Measurements from ENCODE around the gene WDR46. TPM values are rescaled to one million over a fixed set of nuclear protein-coding genes. Genes with fewer than 3 reads are reported as not detected.

The WDR46 gene
- total RNA-seq, 1 donor from 2014 or later: 70.7 TPM

DNA sequence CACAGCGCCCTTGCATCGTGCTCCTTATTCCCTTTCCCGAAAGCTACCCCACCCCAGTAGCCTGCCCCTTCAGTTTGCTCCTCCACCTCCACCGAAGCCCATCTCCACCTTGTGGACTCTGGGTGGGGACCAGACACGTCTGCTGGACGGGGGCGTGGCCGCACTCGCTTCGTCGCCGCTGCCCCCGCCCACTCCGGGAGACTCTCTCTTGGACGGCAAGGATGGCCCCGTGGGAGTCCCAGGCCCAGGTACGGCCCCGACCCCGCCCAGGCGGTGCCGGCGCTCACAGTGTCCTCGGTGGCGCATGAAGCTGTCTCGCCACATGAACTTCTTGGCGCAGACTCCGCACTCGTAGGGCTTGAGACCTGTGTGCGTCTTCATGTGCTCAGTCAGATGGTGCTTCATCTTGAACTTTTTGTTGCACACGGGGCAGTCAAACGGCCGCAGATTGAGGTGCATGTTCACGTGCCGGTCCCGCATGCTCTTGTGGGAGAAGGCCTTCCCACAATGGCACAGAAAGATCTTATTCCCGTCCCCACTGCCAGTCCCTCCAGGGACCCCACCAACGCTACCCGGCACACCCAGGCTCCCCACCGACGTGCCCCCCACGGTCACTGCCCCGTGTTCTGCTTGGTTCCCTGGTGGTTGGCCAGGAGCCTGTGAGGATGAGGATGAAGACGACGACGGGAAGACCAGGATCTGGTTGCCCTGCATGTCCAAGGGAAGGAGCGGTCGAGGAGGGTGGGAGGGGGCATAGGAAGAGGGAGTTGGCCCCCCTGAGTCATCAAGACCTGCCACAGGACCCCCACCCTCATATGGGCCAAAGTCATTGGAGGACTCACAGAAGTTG is 26.1 kb upstream of the WDR46 start:
- intact Hi-C loops (cut with micrococcal nuclease): loop anchor here (1.0 to 2.0 kb wide), 8 partner anchors 8 to 461 kb away; partner anchors contain the start of genes CUTA, KIFC1 and PSMB9

DNA sequence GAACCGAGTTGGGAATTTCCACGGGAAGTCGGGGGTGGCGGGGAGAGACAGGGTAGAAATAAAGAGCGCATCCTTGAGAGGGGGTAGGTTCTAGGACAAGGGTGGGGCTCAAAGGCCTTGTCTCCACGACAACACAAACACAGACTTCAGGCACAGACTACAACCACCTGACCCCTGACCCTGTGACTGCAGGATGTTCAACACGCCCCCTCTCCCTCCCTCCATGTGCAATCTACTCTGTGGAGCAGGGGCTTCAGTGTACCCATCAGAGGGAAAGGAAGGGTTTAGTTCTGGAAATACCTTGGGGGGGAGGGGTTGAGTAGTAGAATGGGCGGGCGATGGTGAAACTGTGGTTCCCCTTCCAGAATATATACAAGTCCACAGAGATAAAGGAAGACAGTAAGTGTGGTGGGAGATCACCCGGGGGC is 25.5 kb upstream of the WDR46 start:
- intact Hi-C loops (cut with micrococcal nuclease): loop anchor here (1.0 to 2.0 kb wide), 8 partner anchors 9 to 460 kb away; partner anchors contain the start of genes CUTA, KIFC1 and PSMB9

GRCh38 chr6:33313709-33314514 is 24.9 kb upstream of the WDR46 start, which contains the start of gene TAPBP:
TSS of gene TAPBP (minus strand) at chr6:33314078. CDS start at chr6:33314041, 37 bp downstream.
- intact Hi-C loops (cut with micrococcal nuclease): loop anchor here (1.0 to 2.0 kb wide), 10 partner anchors 9 to 460 kb away; partner anchors contain the start of genes CUTA, KIFC1, PSMB9 and RPS18

DNA sequence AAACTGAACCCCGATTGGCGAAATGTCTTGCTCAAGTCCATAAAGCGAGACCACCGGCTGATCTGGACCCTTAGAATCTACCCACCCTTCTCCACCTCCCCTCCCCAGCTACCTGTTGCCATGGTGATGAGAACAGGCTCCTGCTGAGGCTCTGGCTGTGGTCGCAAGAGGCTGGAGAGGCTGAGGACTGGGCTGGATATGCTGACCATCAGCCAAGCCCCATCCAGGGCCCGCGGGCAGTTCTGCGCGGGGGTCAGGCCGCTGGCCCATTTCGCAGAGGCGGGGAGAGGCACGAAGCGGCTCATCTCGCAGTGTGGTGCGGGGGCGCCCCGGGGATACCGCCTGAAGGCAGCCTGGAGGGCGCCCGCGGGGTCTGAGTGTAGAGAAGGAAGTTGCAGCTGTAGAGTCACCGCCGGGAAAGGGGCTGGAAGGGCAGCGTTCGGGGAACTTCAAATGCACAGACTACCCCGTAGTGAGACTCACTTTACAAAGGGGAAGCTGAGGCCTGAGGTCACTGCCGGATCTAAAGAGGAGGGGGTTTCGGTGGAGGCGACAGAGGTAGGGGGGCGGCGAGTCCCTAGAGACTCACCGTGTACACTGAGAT is 24.2 kb upstream of the WDR46 start:
- intact Hi-C loops (cut with micrococcal nuclease): loop anchor here (2.0 kb wide), 2 partner anchors 40 to 112 kb away; partner anchors contain the start of genes RPS18, RXRB and SLC39A7

DNA sequence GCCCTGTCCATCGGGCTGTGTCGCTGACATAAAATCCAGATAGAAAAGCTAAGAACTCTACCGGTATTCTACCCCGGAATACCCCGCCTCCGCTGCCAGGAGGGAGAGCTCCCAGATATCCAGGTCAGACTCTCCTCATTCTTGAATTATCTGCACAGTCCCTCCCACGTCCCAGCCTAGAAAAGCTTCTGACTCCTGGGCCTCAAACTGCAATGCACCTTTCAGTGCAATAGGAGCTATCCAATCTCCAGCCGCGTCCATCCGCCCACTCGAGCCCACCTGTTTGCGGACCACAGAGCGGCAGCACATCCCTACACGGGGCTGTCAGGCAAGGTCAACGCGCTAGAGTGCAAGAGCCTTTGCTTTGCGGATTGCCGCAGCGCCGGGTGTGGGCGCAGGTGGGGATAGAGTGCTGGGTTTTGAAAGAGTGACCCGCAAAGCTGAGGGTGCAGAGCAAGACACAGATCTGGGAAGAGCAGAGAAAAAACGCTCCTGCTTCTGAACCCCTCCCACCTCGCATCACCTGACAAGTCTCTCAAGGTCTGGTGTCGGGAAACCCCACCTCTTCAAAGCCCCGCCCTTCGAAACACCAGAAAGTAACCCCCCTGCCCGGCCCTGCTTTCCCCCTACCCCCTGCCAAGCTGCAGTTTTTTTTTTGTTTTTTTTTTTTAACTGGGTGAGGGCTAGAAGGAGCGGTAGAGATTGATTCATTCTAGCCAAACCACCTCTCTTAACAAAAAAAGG is 23.5 kb upstream of the WDR46 start:
- intact Hi-C loops (cut with micrococcal nuclease): loop anchor here (1.0 to 2.0 kb wide), 4 partner anchors 13 to 112 kb away; partner anchors contain the start of genes PFDN6, RPS18, RXRB and SLC39A7

- intact Hi-C loops (cut with micrococcal nuclease): no loop called here
These were observed 17.3 kb upstream of the WDR46 start for GRCh38 chr6:33306356-33306755.

GRCh38 chr6:33305052-33305451 is 16.0 kb upstream of the WDR46 start:
- intact Hi-C loops (cut with micrococcal nuclease): no loop called here

DNA sequence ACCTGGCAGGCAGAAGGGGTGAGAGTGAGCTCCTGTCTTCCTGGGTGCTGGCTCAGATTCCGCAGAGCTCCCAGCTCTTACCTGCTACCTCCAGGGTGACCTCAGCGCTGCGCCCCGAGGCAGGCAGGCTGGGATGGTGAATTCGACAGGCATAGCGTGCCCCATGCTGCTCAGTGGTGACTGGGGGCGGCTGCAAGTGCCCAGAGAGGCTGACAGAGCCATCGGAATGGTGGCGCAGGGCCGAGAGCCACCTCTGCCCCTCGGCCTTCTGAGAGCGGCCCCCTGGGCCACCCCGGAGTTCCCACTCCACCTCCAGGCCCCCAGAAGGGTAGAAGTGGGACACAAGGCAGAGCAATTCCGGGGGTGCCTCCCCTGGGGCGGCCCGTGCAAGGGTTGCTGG is 15.2 kb upstream of the WDR46 start:
- intact Hi-C loops (cut with micrococcal nuclease): no loop called here

DNA sequence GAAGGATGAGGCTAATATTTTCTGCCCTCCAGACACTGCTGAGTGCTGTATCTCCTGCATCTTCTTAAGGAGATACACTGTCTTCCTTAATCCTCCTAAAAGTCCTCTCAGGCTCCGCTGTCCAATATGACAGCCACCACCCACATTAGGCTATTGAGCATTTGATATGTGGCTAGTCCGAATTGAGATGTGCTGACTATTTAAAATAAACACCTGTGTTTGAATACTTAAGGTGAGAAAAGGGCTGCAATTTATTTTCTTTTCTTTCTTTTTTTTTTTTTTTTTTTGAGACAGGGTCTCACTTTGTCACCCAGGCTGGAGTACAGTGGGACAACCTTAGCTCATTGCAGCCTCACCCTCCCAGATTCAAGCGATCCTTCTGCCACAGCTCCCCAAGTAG is 12.8 kb upstream of the WDR46 start:
- intact Hi-C loops (cut with micrococcal nuclease): no loop called here

DNA sequence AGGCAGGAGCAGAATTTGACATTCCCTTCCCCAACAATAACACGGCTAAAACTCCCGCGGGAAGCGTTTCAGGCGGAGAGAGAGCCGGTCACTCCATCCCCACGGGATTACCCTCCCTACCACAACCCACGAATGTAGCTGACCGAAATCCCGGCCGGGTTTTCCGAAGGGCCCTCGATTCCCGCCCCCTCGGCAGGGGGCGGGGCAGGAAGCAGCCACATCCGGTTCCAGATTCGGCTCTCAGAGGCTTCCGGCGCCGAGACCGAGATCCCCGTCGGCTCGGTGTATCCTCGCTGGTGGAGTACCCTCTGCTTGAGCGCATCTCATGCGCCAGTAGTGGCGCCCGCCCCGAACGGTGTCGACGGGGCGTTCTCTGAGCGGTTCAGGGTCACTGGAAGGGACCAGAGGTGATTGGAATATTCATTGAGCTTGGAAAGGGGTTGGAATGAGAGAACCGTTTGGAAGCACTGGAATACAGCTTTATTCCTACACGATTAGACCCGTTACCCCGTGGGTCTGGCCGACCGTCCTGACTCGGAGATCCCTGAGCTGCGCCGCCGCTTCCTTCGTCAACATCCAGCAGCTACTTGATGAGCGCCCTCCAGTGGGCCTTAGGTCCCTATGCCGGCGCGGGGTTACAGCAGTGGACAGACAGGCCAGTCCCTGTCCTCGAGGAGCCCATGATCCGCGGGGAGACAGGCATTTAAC is 10.4 kb upstream of the WDR46 start:
- intact Hi-C loops (cut with micrococcal nuclease): loop anchor here (1.0 to 2.0 kb wide), 8 partner anchors 10 to 99 kb away; partner anchors contain the start of genes B3GALT4, KIFC1, PFDN6 and RXRB

DNA sequence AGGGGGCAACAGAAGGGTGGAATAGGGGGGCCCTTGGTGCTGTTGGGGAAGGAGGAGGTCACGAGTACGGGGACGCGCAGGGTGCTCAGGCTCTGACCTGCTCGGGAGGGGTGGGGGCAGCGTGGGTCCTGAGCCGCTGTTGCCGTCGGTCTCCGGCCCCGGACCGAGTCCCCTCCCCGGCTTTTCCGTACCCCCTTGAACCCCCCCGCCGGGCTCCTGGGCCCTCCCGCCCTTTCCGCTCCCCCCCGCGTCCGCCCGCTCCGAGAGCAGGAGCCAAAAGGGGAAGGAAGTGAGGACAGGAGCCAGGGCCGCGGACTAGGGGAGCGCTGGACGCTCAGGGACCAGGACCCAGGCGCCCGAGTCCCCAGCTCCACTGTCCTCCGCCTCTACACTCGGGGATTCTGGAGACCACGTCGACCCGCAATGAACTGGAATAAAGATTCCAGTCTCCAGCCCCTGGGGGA is 9.8 kb upstream of the WDR46 start, which contains the start of gene RGL2:
TSS of gene RGL2 (minus strand) at position 170 of the 464 bp plus-strand sequence. CDS start 332 bp downstream, outside the sequence.
- intact Hi-C loops (cut with micrococcal nuclease): loop anchor here (1.0 to 2.0 kb wide), 8 partner anchors 10 to 99 kb away; partner anchors contain the start of genes B3GALT4, KIFC1, PFDN6 and RXRB

DNA sequence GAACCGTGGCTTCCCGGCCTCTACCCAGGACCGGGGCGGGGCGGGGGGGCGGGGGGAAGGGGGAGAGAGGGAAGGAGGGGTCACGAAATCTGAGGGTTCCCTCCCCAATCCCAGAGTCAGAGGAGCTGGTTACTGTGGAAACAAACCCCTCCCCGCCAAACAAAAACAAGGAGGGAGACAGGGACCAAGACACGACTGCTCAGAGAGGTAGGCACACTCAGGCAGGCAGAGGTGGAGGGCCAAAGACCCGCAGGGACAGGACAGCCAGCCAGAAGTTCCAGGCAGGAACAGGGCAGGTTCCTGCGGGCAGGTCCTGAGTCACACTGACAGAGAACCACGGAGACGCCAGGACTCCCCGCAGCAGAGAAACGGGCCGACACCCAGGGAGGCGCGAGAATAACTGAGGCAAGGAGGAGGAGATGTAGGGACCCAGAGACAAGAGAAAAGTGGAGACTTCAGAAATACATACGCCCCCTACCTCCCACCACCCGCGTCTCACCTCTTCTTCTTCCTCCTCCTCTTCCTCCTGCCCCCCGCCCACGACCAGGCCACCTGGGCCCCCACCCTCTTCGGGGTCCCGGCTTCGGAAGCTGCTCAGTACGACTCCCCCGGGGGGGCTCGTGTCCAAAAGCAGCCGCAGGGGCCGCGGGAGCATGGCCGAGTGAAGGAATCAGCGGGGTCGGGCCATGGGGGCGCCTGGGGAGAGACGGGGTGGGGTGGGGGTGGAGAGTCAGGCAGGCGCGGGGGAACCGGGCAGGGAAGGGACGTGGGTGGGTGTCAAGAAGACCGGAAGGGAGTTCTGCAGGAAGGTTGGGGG is 9.1 kb upstream of the WDR46 start:
- intact Hi-C loops (cut with micrococcal nuclease): loop anchor here (2.0 kb wide), 1 partner anchor 49 kb away; no protein-coding TSS in a partner anchor

- intact Hi-C loops (cut with micrococcal nuclease): no loop called here
These were observed 8.4 kb upstream of the WDR46 start for GRCh38 chr6:33297406-33297955.

DNA sequence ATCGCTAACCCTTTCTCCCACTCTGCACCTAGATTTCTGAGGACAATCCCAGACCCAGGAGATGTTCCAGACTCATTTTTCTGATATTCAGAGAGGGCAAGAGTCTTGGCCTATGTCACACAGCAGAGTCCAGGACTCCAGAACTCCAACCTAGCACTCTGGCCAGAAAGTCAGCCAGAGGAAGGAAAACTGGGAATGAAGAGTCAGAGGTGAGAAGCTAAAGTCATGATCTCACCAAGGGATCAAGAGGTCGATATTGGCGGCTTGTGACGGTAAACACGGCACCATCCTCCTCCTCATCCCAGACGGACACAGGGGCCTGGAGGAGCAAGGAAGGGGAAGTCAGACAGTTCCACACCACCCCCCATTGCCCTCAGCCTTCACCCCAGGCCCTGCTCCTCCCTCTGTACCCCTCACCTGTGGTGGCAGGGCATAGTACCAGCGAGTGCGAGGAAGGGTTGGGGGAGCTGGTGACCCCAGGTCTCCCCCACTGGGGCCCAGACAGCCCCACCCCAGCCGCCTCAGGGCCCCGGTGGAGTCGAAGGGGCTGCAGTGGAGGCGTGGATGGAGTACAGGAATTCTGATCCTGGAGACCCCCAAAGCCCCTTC is 7.9 kb upstream of the WDR46 start:
- intact Hi-C loops (cut with micrococcal nuclease): no loop called here

DNA sequence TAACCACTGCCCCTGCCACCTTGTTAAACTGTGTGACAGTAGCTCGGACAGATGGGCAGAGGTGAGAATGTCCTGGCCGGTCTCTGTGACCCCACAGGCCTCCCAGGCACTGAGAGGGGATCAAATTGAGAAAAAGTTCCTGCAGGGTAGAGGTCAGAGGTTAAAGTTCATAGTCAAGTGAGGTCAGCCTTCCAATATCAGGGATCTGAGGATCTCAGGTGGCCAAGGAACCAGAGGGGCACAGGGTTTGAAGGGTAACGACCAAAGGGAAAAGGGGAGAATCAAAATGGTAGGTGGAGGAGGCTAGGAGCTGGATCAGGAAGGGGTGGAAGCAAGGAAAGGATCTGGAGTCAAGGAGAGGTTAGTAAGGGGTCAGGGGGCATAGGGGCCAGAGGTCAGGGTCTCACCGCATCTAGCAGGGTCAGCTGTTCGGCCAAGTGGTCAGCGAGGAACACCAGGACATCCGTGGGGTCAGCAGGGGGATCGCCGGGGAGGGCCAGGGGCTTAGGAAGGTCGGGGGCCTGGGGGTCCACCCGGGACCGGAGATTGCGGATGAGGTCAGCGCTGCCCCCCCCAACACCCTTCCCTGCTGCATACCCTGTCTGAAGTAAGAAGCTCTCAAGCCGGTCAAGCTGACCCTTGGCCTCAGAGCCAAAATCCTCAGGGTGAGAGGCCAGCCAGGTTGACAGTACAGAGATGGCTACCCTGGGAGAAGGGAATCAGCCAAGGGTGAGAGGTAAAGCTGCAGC is 6.8 kb upstream of the WDR46 start:
- intact Hi-C loops (cut with micrococcal nuclease): no loop called here

GRCh38 chr6:33294086-33294823 is 5.2 kb upstream of the WDR46 start:
- intact Hi-C loops (cut with micrococcal nuclease): no loop called here

Measured in T-helper 1 cell treated with Interleukin-12 subunit alpha and Interleukin-12 subunit beta and Interleukin-4 antibody, amounts not matched to agents 30 ng/mL and 1 ng/mL, for 36 hours (primary cell).